ENCODE data around the gene LRCH2.
"Not testable (repeated sequence)": the region's sequence is repeated elsewhere in the genome, so short reads cannot be mapped to it uniquely, and the experiment has no call there.

Gene LRCH2

DNA sequence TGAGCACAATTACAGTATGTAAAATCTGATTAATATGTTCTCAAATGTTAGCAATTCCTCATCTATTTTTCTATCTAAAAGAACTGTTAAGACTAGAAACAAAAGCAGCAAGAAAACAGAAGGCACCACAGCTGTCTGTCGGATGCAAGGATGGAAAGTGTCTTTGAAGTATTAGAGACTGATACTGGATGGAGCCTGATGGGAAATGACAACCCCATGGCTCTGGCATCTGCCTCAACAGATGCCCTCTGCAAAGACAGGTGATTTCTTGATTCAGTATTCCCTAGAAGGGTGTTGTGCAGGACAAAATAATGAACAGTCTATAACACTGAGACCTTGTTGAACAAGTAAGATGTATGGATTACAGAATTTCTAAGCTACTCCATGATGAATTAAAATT, 19.7 kb downstream of the LRCH2 start:
- DNase-seq (ENCODE audit: extremely low spot score) = no peak
- ChIA-PET CTCF (interaction anchor here (1.2 kb wide), 1 partner anchor 15 kb away, joined by 3 read pairs; no protein-coding TSS in a partner anchor), POLR2A (no interaction called here)
- TF ChIP-seq, protein P1, sequence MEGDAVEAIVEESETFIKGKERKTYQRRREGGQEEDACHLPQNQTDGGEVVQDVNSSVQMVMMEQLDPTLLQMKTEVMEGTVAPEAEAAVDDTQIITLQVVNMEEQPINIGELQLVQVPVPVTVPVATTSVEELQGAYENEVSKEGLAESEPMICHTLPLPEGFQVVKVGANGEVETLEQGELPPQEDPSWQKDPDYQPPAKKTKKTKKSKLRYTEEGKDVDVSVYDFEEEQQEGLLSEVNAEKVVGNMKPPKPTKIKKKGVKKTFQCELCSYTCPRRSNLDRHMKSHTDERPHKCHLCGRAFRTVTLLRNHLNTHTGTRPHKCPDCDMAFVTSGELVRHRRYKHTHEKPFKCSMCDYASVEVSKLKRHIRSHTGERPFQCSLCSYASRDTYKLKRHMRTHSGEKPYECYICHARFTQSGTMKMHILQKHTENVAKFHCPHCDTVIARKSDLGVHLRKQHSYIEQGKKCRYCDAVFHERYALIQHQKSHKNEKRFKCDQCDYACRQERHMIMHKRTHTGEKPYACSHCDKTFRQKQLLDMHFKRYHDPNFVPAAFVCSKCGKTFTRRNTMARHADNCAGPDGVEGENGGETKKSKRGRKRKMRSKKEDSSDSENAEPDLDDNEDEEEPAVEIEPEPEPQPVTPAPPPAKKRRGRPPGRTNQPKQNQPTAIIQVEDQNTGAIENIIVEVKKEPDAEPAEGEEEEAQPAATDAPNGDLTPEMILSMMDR (IDR thresholded peaks at IDR 0.05; ENCODE audit: control extremely low read depth, extremely low read depth, low read depth, missing control alignments) = no peak

- POLR2A ChIA-PET, CTCF ChIA-PET: not testable (repeated sequence)
Observed at GRCh38 chrX:115209547-115209946, 24.3 kb downstream of the LRCH2 start.

GRCh38 chrX:115204040-115204439, 29.9 kb downstream of the LRCH2 start:
- TF ChIP-seq, protein P1 (IDR thresholded peaks at IDR 0.05; ENCODE audit: control extremely low read depth, extremely low read depth, low read depth, missing control alignments) = no peak
- no peak for DNase-seq (ENCODE audit: extremely low spot score)
- CTCF ChIA-PET = no interaction called here
- POLR2A ChIA-PET = no interaction called here

More at GRCh38 chrX:115209547-115209946, 24.3 kb downstream of the LRCH2 start:
- DNase-seq (ENCODE audit: extremely low spot score) = not testable (repeated sequence)

- ChIA-PET POLR2A (no interaction called here), CTCF (no interaction called here)
Observed at GRCh38 chrX:115192244-115192700, 41.6 kb downstream of the LRCH2 start.

DNA sequence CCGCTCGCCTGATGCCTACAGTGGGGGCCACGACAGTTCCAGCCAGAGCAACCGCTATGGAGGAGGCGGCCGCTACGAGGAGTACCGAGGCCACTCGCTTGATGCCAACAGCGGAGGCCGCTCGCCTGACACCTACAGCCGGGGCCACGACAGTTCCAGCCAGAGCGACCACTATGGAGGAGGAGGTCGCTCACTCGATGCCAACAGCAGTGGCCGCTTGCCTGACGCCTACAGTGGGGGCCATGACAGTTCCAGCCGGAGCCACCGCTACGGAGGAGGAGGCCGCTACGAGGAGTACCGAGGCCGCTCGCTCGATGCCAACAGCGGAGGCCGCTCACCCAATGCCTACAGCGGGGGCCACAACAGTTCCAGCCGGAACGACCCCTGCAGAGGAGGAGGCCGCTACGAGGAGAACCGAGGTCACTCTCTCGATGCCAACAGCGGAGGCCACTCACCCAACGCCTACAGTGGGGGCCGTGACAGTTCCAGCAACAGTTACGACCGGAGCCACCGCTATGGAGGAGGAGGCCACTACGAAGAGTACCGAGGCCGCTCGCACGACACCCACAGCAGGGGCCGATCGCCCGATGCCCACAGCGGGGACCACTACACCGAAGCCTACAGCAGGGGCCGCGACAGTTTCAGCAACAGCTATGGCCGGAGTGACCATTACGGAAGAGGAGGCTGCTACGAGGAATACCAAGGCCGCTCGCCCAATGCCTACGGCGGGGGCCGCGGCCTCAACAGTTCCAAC, 42.2 kb downstream of the LRCH2 start:
- POLR2A ChIA-PET = no interaction called here
- DNase-seq (ENCODE audit: extremely low spot score) = no peak
- CTCF ChIA-PET = no interaction called here
- TF ChIP-seq, protein P1 (IDR thresholded peaks at IDR 0.05; ENCODE audit: control extremely low read depth, extremely low read depth, low read depth, missing control alignments) = no peak

More at GRCh38 chrX:115192244-115192700, 41.6 kb downstream of the LRCH2 start:
- DNase-seq (ENCODE audit: extremely low spot score) = no peak
- TF ChIP-seq, protein P1 (IDR thresholded peaks at IDR 0.05; ENCODE audit: control extremely low read depth, extremely low read depth, low read depth, missing control alignments) = no peak

- no peak for DNase-seq (ENCODE audit: extremely low spot score)
- TF ChIP-seq, protein P1 (IDR thresholded peaks at IDR 0.05; ENCODE audit: control extremely low read depth, extremely low read depth, low read depth, missing control alignments) = no peak
- ChIA-PET CTCF (no interaction called here), POLR2A (no interaction called here)
Observed at GRCh38 chrX:115190636-115191489, 43.0 kb downstream of the LRCH2 start.

All from GM10248 (cell line).